IMR-90 (cell line): ENCODE data around the gene CCDC30. TPM values are rescaled to one million over a fixed set of nuclear protein-coding genes. Genes with fewer than 3 reads are reported as not detected.

ENCODE experiments used
- ATAC-seq: fragments of 200-7000 bp; cut with Tn5 transposase; 2 replicates; pipeline ENCODE4 v1.9.1; 2020; ENCODE audit warnings: low read depth, mild to moderate bottlenecking, moderate library complexity
- BruUV-seq: library from RNA; stranded (reverse); fragments of 400-500 nt; replicated peaks from 2 replicates; lab custom pipeline; 2021; lab: Mats Ljungman, UMichigan
- CTCF ChIA-PET: fragments of 300-600 bp; formaldehyde crosslinking; extraction: SDS; loops from one replicate; lab custom pipeline; 2021; ENCODE audit warnings: antibody characterized with exemption; lab: Yijun Ruan, JAX
- POLR2A ChIA-PET: fragments of 300-600 bp; sonication (Branson Sonifier 250); formaldehyde crosslinking; loops from one replicate; lab custom pipeline; 2022; ENCODE audit warnings: antibody characterized with exemption; ENCODE audit not compliant: unreplicated experiment; lab: Charles Lee
- DNase-seq: peaks from one replicate; pipeline ENCODE4 v3.0.0; 2013
- H2AFZ ChIP-seq: replicated peaks from 2 replicates; pipeline ENCODE3; 2013; ENCODE audit warnings: low read length, mild to moderate bottlenecking; ENCODE audit not compliant: poor library complexity
- H2AK5ac ChIP-seq: 2 replicates; pipeline ENCODE4 v1.6.1; 2013; ENCODE audit warnings: low read depth, low read length, inconsistent platforms
- H2AK9ac ChIP-seq: replicated peaks from 2 replicates; pipeline ENCODE3; 2013; ENCODE audit warnings: mild to moderate bottlenecking, low read depth, low read length, moderate library complexity; ENCODE audit not compliant: poor library complexity
- H2BK120ac ChIP-seq: 2 replicates; pipeline ENCODE4 v1.6.1; 2013; ENCODE audit warnings: low read depth, low read length, inconsistent platforms
- H2BK15ac ChIP-seq: 3 replicates; pipeline ENCODE4 v1.6.1; 2013; ENCODE audit warnings: low read depth, low read length, inconsistent platforms
- H2BK20ac ChIP-seq: 2 replicates; pipeline ENCODE4 v1.6.1; 2013; ENCODE audit warnings: low read depth, mild to moderate bottlenecking, inconsistent platforms, low read length, moderate library complexity
- H2BK5ac ChIP-seq: 2 replicates; pipeline ENCODE4 v1.6.1; 2013; ENCODE audit warnings: mild to moderate bottlenecking, low read depth, low read length, inconsistent platforms; ENCODE audit not compliant: poor library complexity, severe bottlenecking
- H3K14ac ChIP-seq: replicated peaks from 2 replicates; pipeline ENCODE4 v1.6.1; 2013; ENCODE audit warnings: low read depth, low read length, inconsistent platforms
- H3K18ac ChIP-seq: 2 replicates; pipeline ENCODE4 v1.6.1; 2013; ENCODE audit warnings: low read depth, low read length, control low read depth
- H3K23ac ChIP-seq: 2 replicates; pipeline ENCODE4 v1.6.1; 2013; ENCODE audit warnings: low read depth, low read length, inconsistent platforms
- H3K27ac ChIP-seq: 2 replicates; pipeline ENCODE4 v1.5.1; 2013; ENCODE audit warnings: mild to moderate bottlenecking, control low read depth, low read length; ENCODE audit not compliant: insufficient read depth
- H3K27me3 ChIP-seq: 2 replicates; pipeline ENCODE4 v1.6.1; 2013; ENCODE audit warnings: low read length; ENCODE audit not compliant: control insufficient read depth, insufficient read depth
- H3K36me3 ChIP-seq: 2 replicates; pipeline ENCODE4 v1.6.1; 2013; ENCODE audit warnings: low read length, mixed read lengths; ENCODE audit not compliant: control insufficient read depth, insufficient read depth
- H3K4ac ChIP-seq: 2 replicates; pipeline ENCODE4 v1.6.1; 2013; ENCODE audit warnings: low read depth, low read length, inconsistent platforms
- H3K4me1 ChIP-seq: 2 replicates; pipeline ENCODE4 v1.6.1; 2013; ENCODE audit warnings: low read length, mixed read lengths; ENCODE audit not compliant: control insufficient read depth, insufficient read depth
- H3K4me2 ChIP-seq: 2 replicates; pipeline ENCODE4 v1.6.1; 2013; ENCODE audit warnings: low read depth, mild to moderate bottlenecking, control low read depth, low read length, moderate library complexity
- H3K4me3 ChIP-seq: 2 replicates; pipeline ENCODE4 v1.5.1; 2013; ENCODE audit warnings: low read depth, mild to moderate bottlenecking, control low read depth, low read length, moderate library complexity; ENCODE audit not compliant: insufficient read depth
- H3K56ac ChIP-seq: 2 replicates; pipeline ENCODE4 v1.6.1; 2013; ENCODE audit warnings: low read length, inconsistent platforms; ENCODE audit not compliant: insufficient read depth; ENCODE audit errors: extremely low read depth
- H3K79me1 ChIP-seq, 2 experiments: 2 replicates each; pipeline ENCODE4 v1.6.1; 2013; ENCODE audit warnings: low read length in 2 of 2, inconsistent platforms in 1 of 2, low read depth in 1 of 2
- H3K9ac ChIP-seq: 2 replicates; pipeline ENCODE4 v1.6.1; 2013; ENCODE audit warnings: low read depth, low read length, control low read depth
- H3K9me1 ChIP-seq: 2 replicates; pipeline ENCODE4 v1.6.1; 2013; ENCODE audit warnings: low read length, inconsistent platforms; ENCODE audit not compliant: insufficient read depth
- H3K9me3 ChIP-seq: 2 replicates; pipeline ENCODE4 v1.6.1; 2013; ENCODE audit warnings: low read length; ENCODE audit not compliant: control insufficient read depth, insufficient read depth
- H4K20me1 ChIP-seq: 2 replicates; pipeline ENCODE4 v1.6.1; 2013; ENCODE audit warnings: low read length, inconsistent platforms; ENCODE audit not compliant: insufficient read depth
- H4K5ac ChIP-seq: 2 replicates; pipeline ENCODE4 v1.6.1; 2013; ENCODE audit warnings: mild to moderate bottlenecking, low read depth, low read length, control low read depth
- H4K8ac ChIP-seq, 2 experiments: 2 replicates each; pipeline ENCODE4 v1.6.1; 2013; ENCODE audit warnings: low read depth in 2 of 2, low read length in 2 of 2, control low read depth in 1 of 2, inconsistent platforms in 1 of 2
- H4K91ac ChIP-seq: 2 replicates; pipeline ENCODE4 v1.6.1; 2013; ENCODE audit warnings: low read depth, low read length, inconsistent platforms; ENCODE audit not compliant: insufficient read depth
- BHLHE40 ChIP-seq: fragments of 150-350 bp; IDR thresholded peaks from 2 replicates; pipeline ENCODE4 v1.6.1; 2016; ENCODE audit warnings: mild to moderate bottlenecking, low read depth, low read length
- CEBPB ChIP-seq: IDR thresholded peaks from 2 replicates; pipeline ENCODE4 v1.6.1; 2012; ENCODE audit warnings: low read depth, low read length, improper control_type of control experiment
- CHD1 ChIP-seq: IDR thresholded peaks from 2 replicates; pipeline ENCODE4 v1.6.1; 2012; ENCODE audit warnings: low read depth, low read length, improper control_type of control experiment
- FOS ChIP-seq: fragments of 150-350 bp; IDR thresholded peaks from 2 replicates; pipeline ENCODE4 v1.6.1; 2016; ENCODE audit warnings: low read depth, low read length
- MAFK ChIP-seq: IDR thresholded peaks from 2 replicates; pipeline ENCODE4 v1.6.1; 2012; ENCODE audit warnings: low read depth, low read length, improper control_type of control experiment
- MXI1 ChIP-seq: IDR thresholded peaks from 2 replicates; pipeline ENCODE4 v1.6.1; 2012; ENCODE audit warnings: low read depth, mild to moderate bottlenecking, low read length, moderate library complexity, borderline replicate concordance
- NFE2L2 ChIP-seq: fragments of 150-350 bp; IDR thresholded peaks from 2 replicates; pipeline ENCODE4 v1.6.1; 2016; ENCODE audit warnings: low read depth, mild to moderate bottlenecking, low read length
- POLR2A ChIP-seq: IDR thresholded peaks from 2 replicates; pipeline ENCODE4 v1.6.1; 2012; ENCODE audit warnings: mild to moderate bottlenecking, low read depth, low read length
- RAD21 ChIP-seq: IDR thresholded peaks from 2 replicates; pipeline ENCODE4 v1.6.1; 2012; ENCODE audit warnings: low read length, improper control_type of control experiment
- RCOR1 ChIP-seq: IDR thresholded peaks from 2 replicates; pipeline ENCODE4 v1.6.1; 2012; ENCODE audit warnings: mild to moderate bottlenecking, low read length, improper control_type of control experiment; ENCODE audit not compliant: insufficient replicate concordance
- RFX5 ChIP-seq: IDR thresholded peaks from 2 replicates; pipeline ENCODE4 v1.8.0; 2012; ENCODE audit warnings: low read depth, mild to moderate bottlenecking, low read length, moderate library complexity
- SMC3 ChIP-seq: fragments of 150-350 bp; IDR thresholded peaks from 2 replicates; pipeline ENCODE4 v1.6.1; 2016; ENCODE audit warnings: low read depth, mild to moderate bottlenecking, antibody characterized with exemption, low read length, moderate library complexity
- USF2 ChIP-seq: fragments of 150-350 bp; IDR thresholded peaks from 2 replicates; pipeline ENCODE4 v1.6.1; 2017; ENCODE audit warnings: mild to moderate bottlenecking, antibody characterized with exemption, low read length, low read depth
- WGBS, 2 experiments: methylation state at CpG; one replicate each; pipeline versions ENCODE4 v1.1.5 to v1.1.7; 2013; ENCODE audit warnings: missing lambda C conversion rate in 2 of 2; ENCODE audit not compliant: insufficient read length in 1 of 2; ENCODE audit errors: extremely low coverage in 2 of 2; 5-methylcytosine and 5-hydroxymethylcytosine counted together
- dilution Hi-C: fragments of 300-500 bp; cut with HindIII; formaldehyde crosslinking; loops from one replicate; pipeline ENCODE4 v1.14.3; 2018; ENCODE audit warnings: low sequenced_read_pairs; ENCODE audit not compliant: unreplicated experiment
- in situ Hi-C: fragments of 300-500 bp; cut with MboI; formaldehyde crosslinking; loops from 3 replicates; pipeline ENCODE4 v1.14.3; 2019; ENCODE audit warnings: low sequenced_read_pairs, inconsistent platforms, mixed read lengths
- intact Hi-C: fragments of 100-400 bp; cut with micrococcal nuclease; formaldehyde crosslinking; loops from 2 replicates; pipeline ENCODE4 v1.10.0; 2022
- polyA plus RNA-seq, 3 experiments: library from polyadenylated mRNA; depleted of rRNA; stranded (reverse); fragments of >200 nt; gene quantifications; 2 replicates each; pipeline ENCODE4 v1.2.3, GENCODE V29; 2012; ENCODE audit warnings: low replicate concordance in 1 of 3
- total RNA-seq: library from RNA; depleted of rRNA; stranded (reverse); fragments of >200 nt; gene quantifications from 2 replicates; pipeline ENCODE4 v1.2.3, GENCODE V29; 2012
- TF ChIP-seq, protein P1 (sequence below): conservative IDR thresholded peaks from 2 replicates; pipeline ENCODE4 v1.5.1; 2012; ENCODE audit warnings: mild to moderate bottlenecking, low read depth, low read length, improper control_type of control experiment

The CCDC30 gene
- total and polyA plus RNA-seq, 2 of the 4 experiments (the other 2 are of a cell fraction): 0.14 to 0.18 TPM

GRCh38 chr1:42442662-42443061, 20.4 kb upstream of the CCDC30 start:
- H3K4me2 ChIP-seq: no peak overlapping the region
- H4K8ac ChIP-seq: no peak overlapping the region
- no peaks in the 10 kb centered on the region for H3K9me3 ChIP-seq
- no CpG with 5 or more reads among the region's 2 CpGs for whole genome bisulfite sequencing, 2 experiments
- H2AFZ ChIP-seq: no peak overlapping the region
- no peak overlapping the region for H2BK20ac ChIP-seq
- H3K27ac ChIP-seq: no peak overlapping the region
- no peak overlapping the region for H3K14ac ChIP-seq
- H2AK5ac ChIP-seq: no peak overlapping the region
- H3K56ac ChIP-seq: no peak overlapping the region
- no peaks in the 10 kb centered on the region for H3K9me1 ChIP-seq
- BruUV-seq: no TSS peak
- H2AK9ac ChIP-seq: no peak overlapping the region
- no peak overlapping the region for H3K9ac ChIP-seq
- dilution Hi-C loops: no loop called here
- no peak overlapping the region for H2BK120ac ChIP-seq
- H3K27me3 ChIP-seq: peaks cover 4% of the 10 kb centered on the region; the same call in 1 of the 2 replicates
- in situ Hi-C loops: no loop called here
- H3K18ac ChIP-seq: no peak overlapping the region
- DNase-seq: no peak
- no peak overlapping the region for H3K23ac ChIP-seq
- CTCF ChIA-PET: no interaction called here
- no peaks in the 10 kb centered on the region for H4K20me1 ChIP-seq
- H2BK5ac ChIP-seq: no peak overlapping the region
- POLR2A ChIA-PET: no interaction called here
- no peak for ATAC-seq
- H4K91ac ChIP-seq: no peak overlapping the region
- no peak overlapping the region for H2BK15ac ChIP-seq
- intact Hi-C loops: no loop called here
- peaks cover 1% of the 10 kb centered on the region; the same call in 1 of the 2 replicates for H3K4me1 ChIP-seq
- TF ChIP-seq MAFK: no peak
- no peak for TF ChIP-seq NFE2L2
- TF ChIP-seq POLR2A: no peak
- TF ChIP-seq, protein P1, sequence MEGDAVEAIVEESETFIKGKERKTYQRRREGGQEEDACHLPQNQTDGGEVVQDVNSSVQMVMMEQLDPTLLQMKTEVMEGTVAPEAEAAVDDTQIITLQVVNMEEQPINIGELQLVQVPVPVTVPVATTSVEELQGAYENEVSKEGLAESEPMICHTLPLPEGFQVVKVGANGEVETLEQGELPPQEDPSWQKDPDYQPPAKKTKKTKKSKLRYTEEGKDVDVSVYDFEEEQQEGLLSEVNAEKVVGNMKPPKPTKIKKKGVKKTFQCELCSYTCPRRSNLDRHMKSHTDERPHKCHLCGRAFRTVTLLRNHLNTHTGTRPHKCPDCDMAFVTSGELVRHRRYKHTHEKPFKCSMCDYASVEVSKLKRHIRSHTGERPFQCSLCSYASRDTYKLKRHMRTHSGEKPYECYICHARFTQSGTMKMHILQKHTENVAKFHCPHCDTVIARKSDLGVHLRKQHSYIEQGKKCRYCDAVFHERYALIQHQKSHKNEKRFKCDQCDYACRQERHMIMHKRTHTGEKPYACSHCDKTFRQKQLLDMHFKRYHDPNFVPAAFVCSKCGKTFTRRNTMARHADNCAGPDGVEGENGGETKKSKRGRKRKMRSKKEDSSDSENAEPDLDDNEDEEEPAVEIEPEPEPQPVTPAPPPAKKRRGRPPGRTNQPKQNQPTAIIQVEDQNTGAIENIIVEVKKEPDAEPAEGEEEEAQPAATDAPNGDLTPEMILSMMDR: no peak
- no peak for TF ChIP-seq USF2
- TF ChIP-seq RFX5: no peak
- no peak for TF ChIP-seq RAD21
- TF ChIP-seq FOS: no peak
- TF ChIP-seq CEBPB: no peak
- no peak for TF ChIP-seq SMC3
- no peak for TF ChIP-seq MXI1
- TF ChIP-seq CHD1: no peak
- TF ChIP-seq RCOR1: no peak
- TF ChIP-seq BHLHE40: no peak
- H3K36me3 ChIP-seq: no peaks in the 10 kb centered on the region
- H3K4ac ChIP-seq: no peak overlapping the region
- H3K79me1 ChIP-seq: no peaks in the 10 kb centered on the region
- no peak overlapping the region for H4K5ac ChIP-seq
- H3K4me3 ChIP-seq: no peak overlapping the region
